NCI-H2029 (cell line): ENCODE results near the gene SPDYE1.
"Not testable (repeated sequence)": the region's sequence is repeated elsewhere in the genome, so short reads cannot be mapped to it uniquely, and the experiment has no call there.

Experiments used
- DNase-seq: peaks from one replicate; lab custom pipeline; 2025; lab: John Stamatoyannopoulos, UW

SPDYE1 gene

GRCh38 chr7:43992896-43993295 lies 4.8 kb upstream of the SPDYE1 start:
- DNase-seq, result not testable (repeated sequence)

DNA sequence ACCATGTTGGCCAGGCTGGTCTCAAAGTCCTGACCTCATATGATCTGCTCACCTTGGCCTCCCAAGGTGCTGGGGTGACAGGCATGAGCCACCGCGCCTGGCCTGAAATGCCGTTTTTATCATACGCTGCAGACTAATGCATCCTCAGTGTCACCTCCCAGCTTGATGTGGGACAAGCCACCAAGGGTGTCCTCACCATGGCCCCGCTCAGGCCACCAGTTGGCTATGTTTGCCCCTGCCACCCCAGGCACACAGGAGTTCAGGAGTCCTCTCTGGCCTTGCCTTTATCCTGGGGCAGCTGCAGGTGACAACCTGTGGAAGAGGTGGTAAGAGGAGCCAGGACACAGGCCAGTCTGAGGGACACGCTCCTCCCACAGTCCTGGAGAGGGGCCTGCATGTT lies 3.0 kb upstream of the SPDYE1 start:
- DNase-seq, result not testable (repeated sequence)

DNA sequence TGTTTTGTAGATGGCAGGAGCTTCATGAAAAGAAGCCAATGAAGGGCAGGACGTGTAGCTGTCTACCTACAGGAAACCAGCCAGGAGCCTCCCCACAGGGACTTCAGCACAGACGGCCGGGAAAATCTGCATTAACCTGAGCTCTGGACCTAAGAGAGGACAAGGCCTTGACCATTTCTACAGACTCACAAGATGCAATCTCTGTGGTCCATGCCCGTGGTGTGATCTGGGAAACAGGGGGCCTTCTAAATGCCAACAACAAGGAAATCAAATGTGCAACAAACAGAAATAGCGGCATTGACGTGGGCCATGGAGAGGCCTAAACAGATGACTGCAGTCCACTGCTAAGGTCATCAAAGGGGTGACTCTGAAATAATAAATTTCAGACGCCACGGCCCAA lies 14.4 kb downstream of the SPDYE1 start:
- not testable (repeated sequence) for DNase-seq

DNA sequence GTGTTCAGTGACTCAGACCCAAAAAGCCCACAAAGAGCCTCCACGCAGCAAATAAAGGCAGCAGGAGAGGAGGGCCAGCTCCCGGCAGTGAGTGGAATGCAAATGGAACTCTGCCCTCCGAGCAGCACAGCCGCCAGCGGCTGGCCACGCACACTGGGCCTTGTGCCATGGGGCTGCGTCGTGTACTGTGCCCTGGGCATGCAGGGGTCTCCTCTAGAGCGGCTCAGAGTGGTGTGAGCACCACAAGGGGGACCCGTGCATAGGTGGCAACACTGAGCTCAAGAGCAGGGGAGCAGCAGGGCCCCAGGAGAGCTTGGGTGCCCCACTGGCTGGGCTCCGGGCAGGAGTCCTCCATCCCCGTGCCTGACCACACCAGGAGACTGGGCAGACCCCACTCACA lies 17.4 kb downstream of the SPDYE1 start:
- not testable (repeated sequence) for DNase-seq

- peak; percentile 95 for DNase-seq
Measured at GRCh38 chr7:44018857-44019807, 21.4 kb downstream of the SPDYE1 start.

DNA sequence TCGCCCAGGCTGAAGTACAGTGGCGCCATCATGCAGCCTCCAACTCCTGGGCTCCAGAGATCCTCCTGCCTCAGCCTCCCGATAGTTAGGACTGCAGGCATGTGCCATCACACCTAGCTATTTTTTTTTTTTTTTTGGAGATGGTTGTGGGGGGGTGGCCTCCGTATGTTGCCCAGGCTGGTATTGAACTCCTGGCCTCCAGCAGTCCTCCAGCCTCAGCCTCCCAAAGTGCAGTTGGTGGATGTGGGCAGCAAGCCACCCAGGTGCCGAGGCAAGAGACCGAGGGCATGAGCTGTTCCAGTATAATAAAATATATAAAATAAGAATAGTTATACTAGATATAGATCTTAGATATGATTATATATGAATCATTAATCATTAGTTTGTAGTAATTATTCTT lies 22.1 kb downstream of the SPDYE1 start:
- DNase-seq, result not testable (repeated sequence)

DNA sequence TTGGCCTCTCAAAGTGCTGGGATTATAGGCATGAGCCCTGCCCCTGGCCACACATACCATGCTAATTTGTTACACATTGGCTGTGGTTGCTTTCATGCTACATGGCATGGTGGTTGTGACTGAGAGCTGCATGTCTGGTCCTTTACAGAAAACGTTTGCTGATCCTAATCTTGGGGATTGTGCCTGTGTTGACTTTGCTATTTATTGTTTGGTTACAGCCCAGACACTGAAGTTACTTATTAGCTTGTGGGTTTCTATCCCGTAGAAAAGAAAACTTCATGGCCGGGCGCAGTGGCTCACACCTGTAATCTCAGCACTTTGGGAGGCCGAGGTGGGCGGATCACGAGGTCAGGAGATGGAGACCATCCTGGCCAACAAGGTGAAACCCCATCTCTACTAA lies 24.4 kb downstream of the SPDYE1 start:
- not testable (repeated sequence) for DNase-seq

DNA sequence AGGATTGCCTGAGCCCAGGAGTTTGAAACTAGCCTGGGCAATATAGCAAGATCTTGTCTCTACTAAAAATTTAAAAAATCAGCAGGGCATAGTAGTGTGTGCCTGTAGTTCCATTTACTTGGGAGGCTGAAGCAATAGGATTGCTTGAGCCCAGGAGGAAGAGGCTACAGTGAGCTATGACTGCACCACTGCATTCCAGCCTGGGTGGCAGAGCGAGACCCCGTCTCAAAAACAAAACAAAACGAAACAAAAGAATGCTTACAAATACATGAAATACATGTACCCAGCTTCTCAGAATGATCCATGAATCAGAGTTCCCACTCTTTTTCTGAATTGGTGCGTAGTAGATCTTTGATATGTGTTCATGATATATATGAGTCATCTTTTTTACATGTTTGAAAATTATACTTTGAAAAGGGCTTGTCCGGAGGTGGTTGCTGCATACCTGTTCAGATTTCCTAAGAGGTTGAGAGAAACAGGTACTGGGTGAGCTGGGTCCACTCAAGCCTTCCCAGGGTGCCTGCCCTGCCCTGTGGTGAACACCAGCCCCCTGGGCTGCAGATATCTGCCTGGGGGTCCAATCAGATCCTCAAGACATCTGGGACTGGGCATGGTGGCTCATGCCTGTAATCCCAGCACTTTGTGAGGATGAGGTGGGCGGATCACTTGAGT lies 25.2 kb downstream of the SPDYE1 start:
- not testable (repeated sequence) for DNase-seq

DNA sequence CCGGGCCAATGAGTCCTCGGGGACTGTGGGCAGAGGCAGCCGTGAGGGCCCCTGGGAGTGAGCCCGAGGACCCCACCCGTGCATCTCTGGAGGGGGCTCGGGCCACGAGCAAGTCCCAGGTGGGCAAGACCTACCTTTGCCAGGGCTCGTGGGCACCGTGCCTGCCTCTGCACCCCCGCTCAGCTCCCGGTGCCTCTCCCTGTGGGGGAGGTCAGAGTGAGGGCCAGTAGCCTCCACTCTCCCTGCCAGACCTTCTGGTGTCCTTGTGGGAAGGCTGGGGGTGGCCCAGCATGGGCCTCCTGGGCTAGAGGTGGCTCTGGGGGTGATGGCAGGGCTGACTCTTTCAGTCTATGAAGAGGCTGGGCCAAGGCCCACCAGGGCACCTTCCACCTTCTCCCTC lies 31.7 kb downstream of the SPDYE1 start:
- not testable (repeated sequence) for DNase-seq

GRCh38 chr7:44030029-44030428 lies 32.3 kb downstream of the SPDYE1 start:
- DNase-seq, result not testable (repeated sequence)

- not testable (repeated sequence) for DNase-seq
Measured at GRCh38 chr7:44031319-44031718, 33.6 kb downstream of the SPDYE1 start.

GRCh38 chr7:44032031-44032430 lies 34.3 kb downstream of the SPDYE1 start:
- not testable (repeated sequence) for DNase-seq

GRCh38 chr7:44033971-44034844 lies 36.5 kb downstream of the SPDYE1 start:
- DNase-seq, result not testable (repeated sequence)

- not testable (repeated sequence) for DNase-seq
Measured at GRCh38 chr7:44036364-44036763, 38.7 kb downstream of the SPDYE1 start.

- DNase-seq, result not testable (repeated sequence)
Measured at GRCh38 chr7:44037951-44038350, 40.3 kb downstream of the SPDYE1 start.

DNA sequence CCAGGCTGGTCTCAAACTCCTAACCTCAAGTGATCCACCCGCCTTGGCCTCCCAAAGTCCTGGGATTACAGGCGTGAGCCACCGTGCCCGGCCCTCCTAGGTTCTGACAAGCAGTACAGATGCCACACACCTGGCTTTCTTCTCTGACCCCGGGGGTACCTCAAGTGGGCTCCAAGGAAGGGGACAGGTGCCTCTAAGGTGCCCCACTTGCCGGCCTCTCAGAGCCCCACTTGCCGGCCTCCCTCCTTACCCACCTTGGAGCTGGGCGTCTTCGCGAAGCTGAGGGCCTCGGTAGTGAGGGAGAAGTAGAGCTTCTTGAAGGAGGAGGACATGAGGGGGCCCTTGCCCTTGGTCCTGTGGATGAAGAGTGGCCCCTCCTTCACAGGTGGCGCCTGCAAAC lies 40.9 kb downstream of the SPDYE1 start:
- not testable (repeated sequence) for DNase-seq

- DNase-seq, result peak; percentile 93
Measured at GRCh38 chr7:44038961-44039558, 41.4 kb downstream of the SPDYE1 start.

DNA sequence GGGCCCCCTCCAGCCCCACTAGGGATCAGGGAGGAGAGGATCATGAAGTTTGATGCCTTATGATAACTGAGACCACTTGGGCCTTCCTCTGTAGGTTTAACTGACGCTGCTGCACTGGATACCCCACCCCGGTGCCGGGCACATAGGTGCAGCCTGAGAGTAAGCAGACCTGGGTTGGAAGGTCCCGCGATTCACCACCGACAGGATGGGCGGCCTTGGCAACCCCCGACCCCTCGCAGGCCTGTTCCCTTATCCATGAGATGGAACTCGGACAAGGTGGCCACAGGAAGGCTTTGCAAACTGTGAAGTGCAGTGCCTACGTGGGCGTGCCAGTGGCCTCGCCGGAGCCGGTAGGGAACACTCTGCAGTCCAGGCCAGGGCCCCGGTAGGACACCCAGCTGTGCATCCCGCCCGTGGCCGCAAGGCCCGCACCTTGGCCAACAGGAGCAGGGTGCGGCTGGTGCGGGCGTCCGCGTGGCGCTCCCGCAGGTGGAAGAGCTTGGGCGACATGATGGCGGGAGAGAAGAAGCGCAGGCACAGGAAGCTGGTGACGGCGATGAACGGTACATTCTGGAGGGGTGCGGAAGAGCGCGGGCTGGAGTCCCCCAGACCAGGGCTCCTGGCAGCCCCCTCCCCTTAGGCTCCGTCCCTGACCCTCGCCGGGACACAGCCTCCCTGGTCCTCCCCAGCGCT lies 42.2 kb downstream of the SPDYE1 start:
- DNase-seq, result not testable (repeated sequence)

- peak; percentile 28 for DNase-seq
Measured at GRCh38 chr7:44040493-44040891, 42.8 kb downstream of the SPDYE1 start.

- DNase-seq, result no peak
Measured at GRCh38 chr7:44042221-44042620, 44.5 kb downstream of the SPDYE1 start.

DNA sequence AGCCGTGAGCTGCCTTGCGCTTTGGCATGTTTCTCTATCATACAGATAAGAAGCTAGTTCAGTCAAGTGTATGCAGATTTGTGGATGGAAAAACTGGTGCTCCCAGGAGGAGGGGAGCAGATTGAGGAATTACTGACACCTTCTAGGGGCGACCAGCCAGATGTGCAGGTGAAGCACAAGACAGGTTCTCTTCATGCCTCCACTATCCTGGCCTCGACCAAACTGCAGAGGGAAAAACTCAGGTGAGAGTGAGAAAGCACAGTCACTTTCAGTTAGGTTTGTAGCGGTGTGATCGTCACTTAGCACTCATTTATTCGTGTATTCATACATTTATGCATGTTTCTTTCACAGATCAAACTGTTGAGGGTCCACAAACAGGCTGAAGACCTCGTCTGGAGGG lies 46.2 kb downstream of the SPDYE1 start:
- no peak for DNase-seq
